Neutrophil (primary cell): ENCODE results near the gene SH3BGRL2.

Experiments used
- H3K27ac ChIP-seq: fragments of 200-600 bp; sonication (generic); 2 replicates; pipeline ENCODE4 v1.5.1; 2016; ENCODE audit warnings: mild to moderate bottlenecking, moderate library complexity
- H3K27me3 ChIP-seq: fragments of 200-600 bp; sonication (generic); 2 replicates; pipeline ENCODE4 v1.6.0; 2016; ENCODE audit warnings: mild to moderate bottlenecking
- H3K36me3 ChIP-seq: fragments of 200-600 bp; sonication (generic); 2 replicates; pipeline ENCODE4 v1.5.1; 2017
- H3K4me1 ChIP-seq, 2 experiments: fragments of 200-600 bp in 1 of 2; sonication (generic) in 1 of 2; 1 replicate in 1 of 2; 2 replicates in 1 of 2; pipeline versions ENCODE4 v1.5.1 to v1.6.1; 2013 to 2016; ENCODE audit warnings: low read depth in 1 of 2, low read length in 1 of 2, mild to moderate bottlenecking in 1 of 2, moderate library complexity in 1 of 2; ENCODE audit not compliant: control insufficient read depth in 1 of 2, insufficient read depth in 1 of 2
- H3K4me3 ChIP-seq, 2 experiments: fragments of 200-600 bp in 1 of 2; sonication (generic) in 1 of 2; 1 replicate in 1 of 2; 2 replicates in 1 of 2; pipeline ENCODE4 v1.5.1; 2013 to 2016; ENCODE audit warnings: low read depth in 1 of 2, low read length in 1 of 2, mild to moderate bottlenecking in 1 of 2, moderate library complexity in 1 of 2
- H3K9me3 ChIP-seq: fragments of 200-600 bp; sonication (generic); 2 replicates; pipeline ENCODE4 v1.5.1; 2016
- TF ChIP-seq, protein P1 (sequence below): fragments of 200-600 bp; sonication (generic); IDR thresholded peaks from 2 replicates; pipeline ENCODE4 v1.5.1; 2016; ENCODE audit warnings: antibody characterized with exemption

Gene SH3BGRL2

DNA sequence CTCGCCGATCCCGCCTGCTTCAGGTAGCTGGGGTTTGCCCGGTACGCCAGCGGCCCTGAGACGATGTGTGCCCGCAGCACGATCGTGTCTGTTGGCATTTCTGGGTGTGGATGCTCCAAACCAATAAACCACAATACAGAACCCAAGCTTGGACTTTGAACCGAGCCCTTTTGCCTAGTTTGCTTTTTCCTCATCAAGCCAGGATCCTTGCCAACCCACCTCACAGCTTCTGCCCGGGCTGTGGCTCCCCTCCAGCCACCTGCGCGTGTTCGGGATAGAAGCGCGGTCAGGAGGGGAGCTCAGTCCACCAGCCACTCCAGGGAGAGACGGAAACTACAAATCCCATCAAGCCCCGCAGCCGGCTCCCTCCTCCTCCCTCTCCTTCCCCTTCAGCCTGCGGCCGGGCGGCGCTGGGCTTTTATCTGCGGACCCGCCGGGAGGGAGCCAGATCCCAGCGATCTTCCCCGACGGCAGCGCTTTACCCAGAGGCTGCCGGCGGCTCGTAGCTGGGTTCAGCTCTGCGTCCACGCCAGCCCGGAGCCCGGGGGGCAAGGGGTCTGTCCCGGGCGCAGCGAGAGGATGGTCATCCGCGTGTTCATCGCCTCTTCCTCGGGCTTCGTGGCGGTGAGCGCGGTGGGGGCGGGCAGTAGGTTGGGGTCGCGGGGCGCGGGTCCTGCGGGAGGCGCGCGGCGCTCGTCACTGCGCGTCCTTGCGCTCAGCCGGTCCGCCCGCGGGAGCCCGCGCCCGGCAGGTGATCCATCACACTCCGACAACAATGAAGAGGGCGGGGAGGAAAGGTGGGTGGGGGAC is at the start of gene SH3BGRL2:
TSS of gene SH3BGRL2 (plus strand) at position 447 of the 810 bp plus-strand sequence. CDS start at position 580, 133 bp downstream.
- peak within 1 kb of the TSS in 1 of 2 experiments; percentile 42 for H3K4me3 ChIP-seq
- no peaks in the 10 kb centered on the region for H3K36me3 ChIP-seq
- TF ChIP-seq, protein P1, sequence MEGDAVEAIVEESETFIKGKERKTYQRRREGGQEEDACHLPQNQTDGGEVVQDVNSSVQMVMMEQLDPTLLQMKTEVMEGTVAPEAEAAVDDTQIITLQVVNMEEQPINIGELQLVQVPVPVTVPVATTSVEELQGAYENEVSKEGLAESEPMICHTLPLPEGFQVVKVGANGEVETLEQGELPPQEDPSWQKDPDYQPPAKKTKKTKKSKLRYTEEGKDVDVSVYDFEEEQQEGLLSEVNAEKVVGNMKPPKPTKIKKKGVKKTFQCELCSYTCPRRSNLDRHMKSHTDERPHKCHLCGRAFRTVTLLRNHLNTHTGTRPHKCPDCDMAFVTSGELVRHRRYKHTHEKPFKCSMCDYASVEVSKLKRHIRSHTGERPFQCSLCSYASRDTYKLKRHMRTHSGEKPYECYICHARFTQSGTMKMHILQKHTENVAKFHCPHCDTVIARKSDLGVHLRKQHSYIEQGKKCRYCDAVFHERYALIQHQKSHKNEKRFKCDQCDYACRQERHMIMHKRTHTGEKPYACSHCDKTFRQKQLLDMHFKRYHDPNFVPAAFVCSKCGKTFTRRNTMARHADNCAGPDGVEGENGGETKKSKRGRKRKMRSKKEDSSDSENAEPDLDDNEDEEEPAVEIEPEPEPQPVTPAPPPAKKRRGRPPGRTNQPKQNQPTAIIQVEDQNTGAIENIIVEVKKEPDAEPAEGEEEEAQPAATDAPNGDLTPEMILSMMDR, result no peak
- peaks cover 0 to 11% of the 10 kb centered on the region in 2 experiments for H3K4me1 ChIP-seq
- no peak within 1 kb of the TSS for H3K27ac ChIP-seq
- H3K27me3 ChIP-seq, result peaks cover 68% of the 10 kb centered on the region
- no peaks in the 10 kb centered on the region for H3K9me3 ChIP-seq

DNA sequence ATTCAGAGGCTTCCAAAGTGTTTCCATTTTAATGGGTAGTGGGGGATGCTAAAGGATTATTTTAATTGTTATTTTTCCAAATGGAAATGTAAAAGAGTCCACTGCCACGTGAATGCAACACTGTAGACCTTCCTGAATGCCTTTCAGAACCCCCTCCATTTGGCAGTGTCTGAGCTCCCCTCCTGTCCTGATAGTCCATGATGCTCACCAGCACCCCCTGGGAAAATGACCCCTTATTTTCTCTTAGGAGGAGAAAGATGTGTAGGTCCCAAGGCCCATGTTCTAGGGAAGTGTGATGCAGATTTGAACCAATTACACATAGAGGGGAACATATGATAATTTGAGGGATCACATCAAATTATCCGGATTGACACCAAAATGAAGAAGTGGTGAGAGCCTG is 46.8 kb upstream of the SH3BGRL2 start:
- TF ChIP-seq, protein P1, result no peak
- H3K4me3 ChIP-seq, result no peak overlapping the region
- no peak overlapping the region for H3K27ac ChIP-seq
- H3K4me1 ChIP-seq, result peaks cover 0 to 10% of the 10 kb centered on the region in 2 experiments
- no peaks in the 10 kb centered on the region for H3K9me3 ChIP-seq
- H3K36me3 ChIP-seq, result no peaks in the 10 kb centered on the region
- H3K27me3 ChIP-seq, result no peaks in the 10 kb centered on the region

DNA sequence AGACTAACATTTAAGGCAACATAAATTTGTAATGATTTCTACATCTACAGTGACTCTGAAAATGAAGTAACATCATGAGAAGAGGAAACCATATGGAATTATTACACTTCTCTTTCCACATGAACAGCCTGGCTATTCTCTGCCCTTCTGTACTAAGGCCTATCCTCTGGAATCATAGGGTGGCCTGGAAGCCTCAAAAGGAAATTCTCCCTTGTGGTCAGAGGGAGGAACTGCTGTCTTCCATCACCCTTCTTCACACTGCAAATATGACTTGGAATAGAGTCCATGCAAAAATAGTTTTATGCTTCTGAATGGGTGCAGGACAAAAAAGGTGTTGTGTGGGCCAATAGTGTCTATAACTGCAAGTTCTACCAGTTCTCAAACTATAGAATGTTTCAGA is 44.6 kb upstream of the SH3BGRL2 start:
- no peaks in the 10 kb centered on the region for H3K9me3 ChIP-seq
- peaks cover 0 to 10% of the 10 kb centered on the region in 2 experiments for H3K4me1 ChIP-seq
- H3K36me3 ChIP-seq, result no peaks in the 10 kb centered on the region
- H3K4me3 ChIP-seq, result no peak overlapping the region
- no peak overlapping the region for H3K27ac ChIP-seq
- H3K27me3 ChIP-seq, result no peaks in the 10 kb centered on the region
- TF ChIP-seq, protein P1, result no peak

GRCh38 chr6:79589701-79590100 is 41.4 kb upstream of the SH3BGRL2 start:
- no peaks in the 10 kb centered on the region for H3K9me3 ChIP-seq
- peaks cover 0 to 10% of the 10 kb centered on the region in 2 experiments for H3K4me1 ChIP-seq
- H3K4me3 ChIP-seq, result no peak overlapping the region
- TF ChIP-seq, protein P1, result no peak
- no peak overlapping the region for H3K27ac ChIP-seq
- H3K36me3 ChIP-seq, result no peaks in the 10 kb centered on the region
- H3K27me3 ChIP-seq, result no peaks in the 10 kb centered on the region

DNA sequence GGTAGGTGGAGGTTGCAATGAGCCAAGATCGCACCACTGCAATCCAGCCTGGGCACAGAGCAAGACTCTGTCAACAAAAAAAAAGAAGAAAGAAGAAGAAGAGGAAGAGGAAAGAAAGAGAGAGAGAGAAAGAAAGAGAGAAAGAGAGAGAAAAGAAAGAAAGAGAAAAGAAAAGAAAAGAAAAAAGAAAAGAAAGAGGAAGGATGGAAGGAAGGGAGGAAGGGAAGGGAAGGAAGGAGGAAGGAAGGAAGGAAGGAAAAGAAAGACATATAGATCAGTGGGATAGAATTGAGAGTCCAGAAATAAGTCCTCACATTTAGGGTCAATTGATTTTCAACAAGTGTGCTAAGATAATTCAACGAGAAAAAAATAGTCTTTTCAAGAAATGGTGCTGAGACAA is 34.0 kb upstream of the SH3BGRL2 start:
- TF ChIP-seq, protein P1, result no peak

More for the DNA sequence above, 34.0 kb upstream of the SH3BGRL2 start:
- Histone ChIP-seq H3K9me3 (no peaks in the 10 kb centered on the region), H3K4me1 (no peaks in the 10 kb centered on the region), H3K36me3 (no peaks in the 10 kb centered on the region), H3K4me3 (no peak overlapping the region), H3K27me3 (no peaks in the 10 kb centered on the region), H3K27ac (no peak overlapping the region)
